ENCODE results near the gene RHEX.
A peak's percentile ranks its signal among the peaks of the same experiment; 100 is the strongest.

Gene RHEX

GRCh38 chr1:206116191-206116872, 63.4 kb downstream of the RHEX start:
- TF ChIP-seq CTCF (IDR thresholded peaks at IDR 0.05; ENCODE audit: insufficient read depth, low read length, poor library complexity, severe bottlenecking) = no peak
- no peak for DNase-seq (ENCODE audit: extremely low read depth, insufficient read length)
- H3K27me3 ChIP-seq (replicated peaks; ENCODE audit: control insufficient read depth, insufficient read depth, low read length) = peaks cover 2% of the 10 kb centered on the region
- no peaks in the 10 kb centered on the region for H3K36me3 ChIP-seq (ENCODE audit: control insufficient read depth, insufficient read depth, low read length)
- no peak overlapping the region for H3K4me3 ChIP-seq (replicated peaks; ENCODE audit: low read depth, low read length)

- no peaks in the 10 kb centered on the region for H3K36me3 ChIP-seq (ENCODE audit: control insufficient read depth, insufficient read depth, low read length)
- H3K27me3 ChIP-seq (replicated peaks; ENCODE audit: control insufficient read depth, insufficient read depth, low read length) = peaks cover 2% of the 10 kb centered on the region
- H3K4me3 ChIP-seq (replicated peaks; ENCODE audit: low read depth, low read length) = no peak overlapping the region
- DNase-seq (ENCODE audit: extremely low read depth, insufficient read length) = no peak
- TF ChIP-seq CTCF (IDR thresholded peaks at IDR 0.05; ENCODE audit: insufficient read depth, low read length, poor library complexity, severe bottlenecking) = no peak
Observed at GRCh38 chr1:206116873-206117150, 63.8 kb downstream of the RHEX start.

GRCh38 chr1:206117151-206117948, 64.4 kb downstream of the RHEX start, which contains the start of gene AVPR1B:
TSS of gene AVPR1B (minus strand) at chr1:206117388. CDS start at chr1:206116890, 498 bp downstream.
- DNase-seq (ENCODE audit: extremely low read depth, insufficient read length) = peak; percentile 20
- peak within 1 kb of the TSS; percentile 18; the same call in 1 of the 2 replicates for H3K4me3 ChIP-seq (replicated peaks; ENCODE audit: low read depth, low read length)
- peaks cover 2% of the 10 kb centered on the region for H3K27me3 ChIP-seq (replicated peaks; ENCODE audit: control insufficient read depth, insufficient read depth, low read length)
- peak; percentile 14 for TF ChIP-seq CTCF (IDR thresholded peaks at IDR 0.05; ENCODE audit: insufficient read depth, low read length, poor library complexity, severe bottlenecking)
- H3K36me3 ChIP-seq (ENCODE audit: control insufficient read depth, insufficient read depth, low read length) = no peaks in the 10 kb centered on the region

- Histone ChIP-seq H3K36me3 (ENCODE audit: control insufficient read depth, insufficient read depth, low read length) (no peaks in the 10 kb centered on the region), H3K4me3 (replicated peaks; ENCODE audit: low read depth, low read length) (no peak overlapping the region), H3K27me3 (replicated peaks; ENCODE audit: control insufficient read depth, insufficient read depth, low read length) (peaks cover 2% of the 10 kb centered on the region)
- DNase-seq (ENCODE audit: extremely low read depth, insufficient read length) = no peak
- TF ChIP-seq CTCF (IDR thresholded peaks at IDR 0.05; ENCODE audit: insufficient read depth, low read length, poor library complexity, severe bottlenecking) = no peak
Observed at GRCh38 chr1:206120406-206120805, 67.4 kb downstream of the RHEX start.

GRCh38 chr1:206121269-206121668, 68.3 kb downstream of the RHEX start:
- TF ChIP-seq CTCF (IDR thresholded peaks at IDR 0.05; ENCODE audit: insufficient read depth, low read length, poor library complexity, severe bottlenecking) = no peak
- H3K4me3 ChIP-seq (replicated peaks; ENCODE audit: low read depth, low read length) = no peak overlapping the region
- H3K36me3 ChIP-seq (ENCODE audit: control insufficient read depth, insufficient read depth, low read length) = no peaks in the 10 kb centered on the region
- peaks cover 2% of the 10 kb centered on the region for H3K27me3 ChIP-seq (replicated peaks; ENCODE audit: control insufficient read depth, insufficient read depth, low read length)
- no peak for DNase-seq (ENCODE audit: extremely low read depth, insufficient read length)
